ENCODE data around the gene CUX1.
A peak's percentile ranks its signal among the peaks of the same experiment; 100 is the strongest.

CUX1 gene

DNA sequence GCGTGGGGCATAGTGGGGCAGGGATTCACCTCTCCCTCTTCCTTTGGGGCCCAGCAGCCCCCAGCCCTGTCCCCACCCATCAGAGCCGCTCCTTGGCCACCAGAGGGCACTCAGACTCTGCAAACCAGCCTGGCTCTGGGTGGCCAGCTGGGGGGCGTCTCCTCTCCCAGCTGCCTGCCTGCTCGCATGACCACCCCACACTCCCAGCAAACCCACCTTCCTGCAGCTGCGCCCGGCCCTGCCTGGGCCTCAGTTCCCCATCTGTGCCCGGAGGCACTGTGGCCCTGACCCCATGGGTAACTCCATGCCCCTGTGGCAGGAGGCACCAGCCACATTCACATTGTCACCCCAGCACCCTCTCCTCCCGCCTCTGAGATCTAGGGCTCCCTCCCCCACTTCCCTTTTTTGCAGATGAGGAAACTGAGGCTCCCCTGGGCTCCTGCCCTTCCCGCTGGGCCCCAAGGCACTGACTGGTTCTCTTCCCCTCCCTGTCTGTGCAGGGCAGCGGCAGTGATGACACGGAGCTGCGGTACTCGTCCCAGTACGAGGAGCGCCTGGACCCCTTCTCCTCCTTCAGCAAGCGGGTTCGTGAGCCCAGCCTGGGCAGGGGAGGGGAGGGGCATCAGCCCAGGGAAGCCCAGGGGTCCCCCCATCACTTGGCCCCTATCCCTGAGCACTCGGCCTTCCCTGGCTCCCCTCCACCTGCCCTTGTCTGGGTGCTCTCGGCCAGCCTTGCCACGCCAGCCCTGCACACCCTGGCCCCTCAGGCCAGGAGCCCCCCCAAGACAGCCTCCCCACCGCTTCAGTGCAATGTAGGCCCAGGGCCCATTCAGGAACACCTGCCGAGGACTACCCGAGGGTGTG lies 462.3 kb downstream of the CUX1 start:
- H3K9ac ChIP-seq (ENCODE audit: low read depth, low read length): no peak overlapping the region
- no peaks in the 10 kb centered on the region for H4K20me1 ChIP-seq (ENCODE audit: insufficient read depth, low read length)
- ATAC-seq (ENCODE audit: insufficient read depth, low read depth): peak; percentile 99
- H3K27ac ChIP-seq (ENCODE audit: low read length): no peak overlapping the region
- no peaks in the 10 kb centered on the region for H3K27me3 ChIP-seq (ENCODE audit: insufficient read depth, low read length, poor library complexity)
- no peaks in the 10 kb centered on the region; the same call in 1 of the 2 replicates for H3K4me1 ChIP-seq (ENCODE audit: insufficient read depth, low read length)
- TF ChIP-seq EZH2 (IDR thresholded peaks at IDR 0.05; ENCODE audit: borderline replicate concordance, low read depth, low read length, severe bottlenecking): no peak
- TF ChIP-seq, protein P1, sequence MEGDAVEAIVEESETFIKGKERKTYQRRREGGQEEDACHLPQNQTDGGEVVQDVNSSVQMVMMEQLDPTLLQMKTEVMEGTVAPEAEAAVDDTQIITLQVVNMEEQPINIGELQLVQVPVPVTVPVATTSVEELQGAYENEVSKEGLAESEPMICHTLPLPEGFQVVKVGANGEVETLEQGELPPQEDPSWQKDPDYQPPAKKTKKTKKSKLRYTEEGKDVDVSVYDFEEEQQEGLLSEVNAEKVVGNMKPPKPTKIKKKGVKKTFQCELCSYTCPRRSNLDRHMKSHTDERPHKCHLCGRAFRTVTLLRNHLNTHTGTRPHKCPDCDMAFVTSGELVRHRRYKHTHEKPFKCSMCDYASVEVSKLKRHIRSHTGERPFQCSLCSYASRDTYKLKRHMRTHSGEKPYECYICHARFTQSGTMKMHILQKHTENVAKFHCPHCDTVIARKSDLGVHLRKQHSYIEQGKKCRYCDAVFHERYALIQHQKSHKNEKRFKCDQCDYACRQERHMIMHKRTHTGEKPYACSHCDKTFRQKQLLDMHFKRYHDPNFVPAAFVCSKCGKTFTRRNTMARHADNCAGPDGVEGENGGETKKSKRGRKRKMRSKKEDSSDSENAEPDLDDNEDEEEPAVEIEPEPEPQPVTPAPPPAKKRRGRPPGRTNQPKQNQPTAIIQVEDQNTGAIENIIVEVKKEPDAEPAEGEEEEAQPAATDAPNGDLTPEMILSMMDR (IDR thresholded peaks at IDR 0.05; ENCODE audit: borderline replicate concordance, extremely low read depth, low read length, poor library complexity, severe bottlenecking): peak; percentile 89
- no peak overlapping the region for H3K4me2 ChIP-seq (ENCODE audit: insufficient read depth, low read length)
- no peaks in the 10 kb centered on the region for H3K9me3 ChIP-seq (ENCODE audit: insufficient read depth, low read length, severe bottlenecking)
- H3K36me3 ChIP-seq (ENCODE audit: insufficient read depth, low read length): no peaks in the 10 kb centered on the region
- peak; percentile 70 for DNase-seq
- no peak overlapping the region for H3K4me3 ChIP-seq (ENCODE audit: low read depth in 1 of 2, low read length in 2 of 2)
- H3K79me2 ChIP-seq (ENCODE audit: insufficient read depth, low read length): no peaks in the 10 kb centered on the region
- H2AFZ ChIP-seq (ENCODE audit: low read depth, low read length): no peak overlapping the region

DNA sequence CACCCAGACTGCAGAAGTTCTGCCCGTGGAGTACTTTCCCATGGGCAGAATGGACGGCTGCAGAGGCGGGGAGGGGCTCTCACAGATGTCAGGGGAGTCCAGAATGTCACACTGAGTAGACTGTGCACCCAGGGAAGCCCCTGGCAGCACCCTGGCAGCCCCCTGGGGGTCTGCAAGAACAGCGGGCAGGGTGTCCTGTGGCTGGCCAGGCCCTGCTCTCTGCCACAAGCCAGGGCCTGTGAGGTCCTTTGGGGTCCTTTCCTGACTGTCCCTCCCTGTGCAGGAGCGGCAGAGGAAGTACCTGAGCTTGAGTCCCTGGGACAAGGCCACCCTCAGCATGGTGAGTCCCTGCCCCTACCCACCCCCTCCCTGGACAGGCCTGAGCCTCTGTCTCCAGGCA lies 463.1 kb downstream of the CUX1 start:
- Histone ChIP-seq H3K9ac (ENCODE audit: low read depth, low read length) (no peak overlapping the region), H3K4me3 (ENCODE audit: low read depth in 1 of 2, low read length in 2 of 2) (no peak overlapping the region), H2AFZ (ENCODE audit: low read depth, low read length) (no peak overlapping the region), H3K27me3 (ENCODE audit: insufficient read depth, low read length, poor library complexity) (no peaks in the 10 kb centered on the region), H3K9me3 (ENCODE audit: insufficient read depth, low read length, severe bottlenecking) (no peaks in the 10 kb centered on the region), H3K4me1 (ENCODE audit: insufficient read depth, low read length) (no peaks in the 10 kb centered on the region; the same call in 1 of the 2 replicates), H3K4me2 (ENCODE audit: insufficient read depth, low read length) (no peak overlapping the region), H4K20me1 (ENCODE audit: insufficient read depth, low read length) (no peaks in the 10 kb centered on the region), H3K79me2 (ENCODE audit: insufficient read depth, low read length) (no peaks in the 10 kb centered on the region), H3K36me3 (ENCODE audit: insufficient read depth, low read length) (no peaks in the 10 kb centered on the region), H3K27ac (ENCODE audit: low read length) (no peak overlapping the region)
- no peak for ATAC-seq (ENCODE audit: insufficient read depth, low read depth)
- DNase-seq: no peak
- TF ChIP-seq, protein P1 (IDR thresholded peaks at IDR 0.05; ENCODE audit: borderline replicate concordance, extremely low read depth, low read length, poor library complexity, severe bottlenecking): no peak
- TF ChIP-seq EZH2 (IDR thresholded peaks at IDR 0.05; ENCODE audit: borderline replicate concordance, low read depth, low read length, severe bottlenecking): no peak

DNA sequence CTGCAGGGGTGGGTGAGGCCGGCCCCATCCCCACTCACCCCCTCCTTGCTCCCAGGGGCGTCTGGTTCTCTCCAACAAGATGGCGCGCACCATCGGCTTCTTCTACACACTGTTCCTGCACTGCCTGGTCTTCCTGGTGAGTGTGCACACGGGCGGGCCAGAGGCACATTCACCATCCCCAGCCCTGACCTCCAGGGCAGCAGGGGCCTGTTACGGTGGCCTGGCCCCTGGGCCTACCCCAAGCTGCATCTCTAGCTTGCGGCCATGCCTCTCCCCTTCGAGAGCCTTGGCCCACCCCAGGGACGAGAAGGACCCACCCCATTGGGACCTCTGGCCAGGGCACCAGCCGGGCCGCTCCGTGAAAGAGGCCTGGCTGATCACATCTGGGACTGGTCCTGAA lies 464.4 kb downstream of the CUX1 start:
- H3K79me2 ChIP-seq (ENCODE audit: insufficient read depth, low read length): no peaks in the 10 kb centered on the region
- H4K20me1 ChIP-seq (ENCODE audit: insufficient read depth, low read length): 0 out of 2 replicates have a peak, but pooled peaks cover 6% of the 10 kb centered on the region
- H3K9ac ChIP-seq (ENCODE audit: low read depth, low read length): no peak overlapping the region
- no peak overlapping the region for H3K27ac ChIP-seq (ENCODE audit: low read length)
- no peaks in the 10 kb centered on the region for H3K9me3 ChIP-seq (ENCODE audit: insufficient read depth, low read length, severe bottlenecking)
- H3K4me2 ChIP-seq (ENCODE audit: insufficient read depth, low read length): no peak overlapping the region
- peaks cover 9% of the 10 kb centered on the region for H3K27me3 ChIP-seq (ENCODE audit: insufficient read depth, low read length, poor library complexity)
- H3K4me1 ChIP-seq (ENCODE audit: insufficient read depth, low read length): peaks cover 7% of the 10 kb centered on the region
- no peak overlapping the region for H3K4me3 ChIP-seq (ENCODE audit: low read depth in 1 of 2, low read length in 2 of 2)
- ATAC-seq (ENCODE audit: insufficient read depth, low read depth) (no peak), DNase-seq (no peak)
- TF ChIP-seq, protein P1 (IDR thresholded peaks at IDR 0.05; ENCODE audit: borderline replicate concordance, extremely low read depth, low read length, poor library complexity, severe bottlenecking): no peak
- TF ChIP-seq EZH2 (IDR thresholded peaks at IDR 0.05; ENCODE audit: borderline replicate concordance, low read depth, low read length, severe bottlenecking): no peak
- no peaks in the 10 kb centered on the region for H3K36me3 ChIP-seq (ENCODE audit: insufficient read depth, low read length)
- H2AFZ ChIP-seq (ENCODE audit: low read depth, low read length): no peak overlapping the region
